SHP77 treated with DMSO at 0.1 percent for 48 hours (cell line): ENCODE data around the gene MLYCD.
A peak's percentile ranks its signal among the peaks of the same experiment; 100 is the strongest.

Experiments used
- DNase-seq: peaks from one replicate; lab custom pipeline; 2025; lab: John Stamatoyannopoulos, UW

Gene MLYCD

GRCh38 chr16:83898463-83899271 lies at the start of gene MLYCD:
Gene MLYCD (plus strand): TSS chr16:83899115. CDS start chr16:83899145, 30 bp downstream.
- peak; percentile 65 for DNase-seq

GRCh38 chr16:83849421-83849820 lies 49.5 kb upstream of the MLYCD start:
- DNase-seq, result no peak

- DNase-seq, result no peak
Observed at GRCh38 chr16:83850947-83851346, 48.0 kb upstream of the MLYCD start.

GRCh38 chr16:83851473-83851872 lies 47.4 kb upstream of the MLYCD start:
- no peak for DNase-seq

- no peak for DNase-seq
Observed at GRCh38 chr16:83852774-83853173, 46.1 kb upstream of the MLYCD start.

- DNase-seq, result no peak
Observed at GRCh38 chr16:83853834-83854233, 45.1 kb upstream of the MLYCD start.

GRCh38 chr16:83854420-83854819 lies 44.5 kb upstream of the MLYCD start:
- no peak for DNase-seq

GRCh38 chr16:83856792-83857191 lies 42.1 kb upstream of the MLYCD start:
- no peak for DNase-seq

- no peak for DNase-seq
Observed at GRCh38 chr16:83859265-83859664, 39.6 kb upstream of the MLYCD start.

GRCh38 chr16:83862661-83863060 lies 36.3 kb upstream of the MLYCD start:
- DNase-seq, result no peak

GRCh38 chr16:83863682-83864081 lies 35.2 kb upstream of the MLYCD start:
- no peak for DNase-seq

- no peak for DNase-seq
Observed at GRCh38 chr16:83870830-83871229, 28.1 kb upstream of the MLYCD start.

- DNase-seq, result no peak
Observed at GRCh38 chr16:83878838-83879237, 20.1 kb upstream of the MLYCD start.

GRCh38 chr16:83882163-83882885 lies 16.6 kb upstream of the MLYCD start:
- no peak for DNase-seq

GRCh38 chr16:83886199-83886971 lies 12.5 kb upstream of the MLYCD start:
- DNase-seq, result no peak

GRCh38 chr16:83887080-83887479 lies 11.8 kb upstream of the MLYCD start:
- no peak for DNase-seq

GRCh38 chr16:83887564-83887963 lies 11.4 kb upstream of the MLYCD start:
- DNase-seq, result no peak

- no peak for DNase-seq
Observed at GRCh38 chr16:83888672-83889044, 10.3 kb upstream of the MLYCD start.

- DNase-seq, result no peak
Observed at GRCh38 chr16:83890359-83890758, 8.6 kb upstream of the MLYCD start.

- no peak for DNase-seq
Observed at GRCh38 chr16:83891742-83892141, 7.2 kb upstream of the MLYCD start.

GRCh38 chr16:83895243-83895642 lies 3.7 kb upstream of the MLYCD start:
- no peak for DNase-seq

- no peak for DNase-seq
Observed at GRCh38 chr16:83895942-83896341, 3.0 kb upstream of the MLYCD start.
